A549 (cell line): Measurements from ENCODE around the gene ANKRD30A.

ENCODE experiments used
- MAFK ChIP-seq: fragments of 450-650 bp; IDR thresholded peaks from 2 replicates; pipeline ENCODE4 v1.6.1; 2014; ENCODE audit not compliant: partially characterized antibody
- NFE2L2 ChIP-seq: fragments of 150-350 bp; conservative IDR thresholded peaks from 2 replicates; pipeline ENCODE4 v1.6.1; 2014; ENCODE audit warnings: low read length

DNA sequence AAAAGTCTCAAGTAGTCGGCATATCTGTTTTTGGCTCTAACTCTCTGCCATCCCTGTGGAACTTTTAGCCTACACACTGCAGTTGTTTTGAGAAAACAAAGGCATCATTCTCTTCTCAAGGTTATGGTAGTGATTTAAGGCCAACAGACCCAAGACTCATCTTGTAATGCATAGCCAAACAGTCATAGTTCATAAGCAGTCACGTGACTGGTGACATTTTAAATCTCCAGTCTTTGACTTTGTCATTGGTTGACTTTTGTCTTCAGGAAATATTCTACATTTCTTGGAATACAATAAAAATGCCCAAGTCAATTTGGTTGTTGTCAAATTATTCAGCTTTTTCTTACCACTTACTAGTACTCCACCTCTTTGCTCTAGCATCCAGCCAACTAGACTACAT lies 114.8 kb downstream of the ANKRD30A start:
- TF ChIP-seq NFE2L2 (no peak), MAFK (no peak)
